Measurements from ENCODE around the gene FTO.

The FTO gene

GRCh38 chr16:53805752-53806151, 101.8 kb downstream of the FTO start:
- Histone ChIP-seq H3K27ac (no peak overlapping the region), H2AFZ (no peak overlapping the region), H3K4me1 (peaks cover 10% of the 10 kb centered on the region), H3K36me3 (ENCODE audit: control insufficient read depth, insufficient read depth, low read length) (no peaks in the 10 kb centered on the region), H3K79me2 (peaks cover 20% of the 10 kb centered on the region), H3K4me2 (ENCODE audit: low read length) (no peak overlapping the region), H3K27me3 (ENCODE audit: control insufficient read depth, insufficient read depth, low read length) (no peaks in the 10 kb centered on the region), H3K9ac (no peak overlapping the region), H3K4me3 (ENCODE audit: low read depth, low read length) (no peak overlapping the region), H3K9me3 (ENCODE audit: control insufficient read depth, low read length) (no peaks in the 10 kb centered on the region)
- TF ChIP-seq CTCF (IDR thresholded peaks at IDR 0.05): no peak

- H3K79me2 ChIP-seq: peaks cover 11% of the 10 kb centered on the region
- H3K27me3 ChIP-seq (ENCODE audit: control insufficient read depth, insufficient read depth, low read length): no peaks in the 10 kb centered on the region
- no peaks in the 10 kb centered on the region for H3K36me3 ChIP-seq (ENCODE audit: control insufficient read depth, insufficient read depth, low read length)
- no peaks in the 10 kb centered on the region for H3K9me3 ChIP-seq (ENCODE audit: control insufficient read depth, low read length)
- H2AFZ ChIP-seq: no peak overlapping the region
- no peak overlapping the region for H3K9ac ChIP-seq
- no peak for TF ChIP-seq CTCF (IDR thresholded peaks at IDR 0.05)
- no peak overlapping the region for H3K4me2 ChIP-seq (ENCODE audit: low read length)
- H3K4me1 ChIP-seq: peaks cover 10% of the 10 kb centered on the region
- H3K27ac ChIP-seq: no peak overlapping the region
- H3K4me3 ChIP-seq (ENCODE audit: low read depth, low read length): no peak overlapping the region
Measured at GRCh38 chr16:53809088-53809932, 105.4 kb downstream of the FTO start.

GRCh38 chr16:53812914-53813313, 109.0 kb downstream of the FTO start:
- Histone ChIP-seq H3K4me1 (peaks cover 4% of the 10 kb centered on the region), H3K27ac (no peak overlapping the region), H3K27me3 (ENCODE audit: control insufficient read depth, insufficient read depth, low read length) (no peaks in the 10 kb centered on the region), H3K79me2 (peaks cover 8% of the 10 kb centered on the region), H3K4me3 (ENCODE audit: low read depth, low read length) (no peak overlapping the region), H3K4me2 (ENCODE audit: low read length) (no peak overlapping the region), H2AFZ (no peak overlapping the region), H3K9me3 (ENCODE audit: control insufficient read depth, low read length) (no peaks in the 10 kb centered on the region), H3K36me3 (ENCODE audit: control insufficient read depth, insufficient read depth, low read length) (no peaks in the 10 kb centered on the region), H3K9ac (no peak overlapping the region)
- TF ChIP-seq CTCF (IDR thresholded peaks at IDR 0.05): no peak

- no peaks in the 10 kb centered on the region for H3K27me3 ChIP-seq (ENCODE audit: control insufficient read depth, insufficient read depth, low read length)
- no peak overlapping the region for H3K9ac ChIP-seq
- peaks cover 5% of the 10 kb centered on the region for H3K79me2 ChIP-seq
- H3K4me3 ChIP-seq (ENCODE audit: low read depth, low read length): no peak overlapping the region
- no peaks in the 10 kb centered on the region for H3K4me1 ChIP-seq
- H3K27ac ChIP-seq: no peak overlapping the region
- no peak overlapping the region for H3K4me2 ChIP-seq (ENCODE audit: low read length)
- no peak for TF ChIP-seq CTCF (IDR thresholded peaks at IDR 0.05)
- no peaks in the 10 kb centered on the region for H3K36me3 ChIP-seq (ENCODE audit: control insufficient read depth, insufficient read depth, low read length)
- no peaks in the 10 kb centered on the region for H3K9me3 ChIP-seq (ENCODE audit: control insufficient read depth, low read length)
- H2AFZ ChIP-seq: no peak overlapping the region
Measured at GRCh38 chr16:53814801-53815200, 110.8 kb downstream of the FTO start.

Data from parathyroid adenoma (tissue), 2 donors.